Mucosa of descending colon (tissue), 3 donors: ENCODE results near the gene KRTAP6-3. TPM values are rescaled to one million over a fixed set of nuclear protein-coding genes. Genes with fewer than 3 reads are reported as not detected.

Experiments
- ATAC-seq: fragments of 200-7000 bp; cut with Tn5 transposase; one replicate; pipeline ENCODE4 v1.9.1; 2020; ENCODE audit warnings: mild to moderate bottlenecking, moderate library complexity
- DNase-seq, 3 donors: peaks; one replicate each; pipeline ENCODE4 v3.0.0-alpha.2; 2020
- H3K36me3 ChIP-seq: fragments of 200-600 bp; one replicate; pipeline ENCODE4 v1.8.0; 2021; ENCODE audit warnings: low read depth, mild to moderate bottlenecking
- H3K4me1 ChIP-seq: fragments of 200-600 bp; one replicate; pipeline ENCODE4 v1.8.0; 2021; ENCODE audit warnings: low read depth, mild to moderate bottlenecking
- H3K4me3 ChIP-seq: fragments of 200-600 bp; one replicate; pipeline ENCODE4 v1.8.0; 2021; ENCODE audit warnings: mild to moderate bottlenecking
- H3K9me3 ChIP-seq: fragments of 200-600 bp; one replicate; pipeline ENCODE4 v1.8.0; 2021; ENCODE audit warnings: mild to moderate bottlenecking
- intact Hi-C, 2 donors: fragments of 100-400 bp; cut with DNase I in 1 of 2; cut with micrococcal nuclease in 1 of 2; formaldehyde crosslinking; loops; one replicate each; pipeline versions ENCODE4 v1.11.0 to v1.11.1; 2022; cut with DNase I, micrococcal nuclease
- total RNA-seq, 3 donors: library from RNA; stranded (reverse); fragmentation: NEBNext Ultra II Directional in 2 of 3; extraction: Animal tissue kit (Norgen Biotek cat#: 25700) in 2 of 3; gene quantifications; one replicate each; pipeline versions ENCODE4 v1.2.1 to v1.2.4, GENCODE V29; 2021 to 2023
- TF ChIP-seq, protein P1 (sequence below): fragments of 200-600 bp; IDR thresholded peaks from one replicate; pipeline ENCODE4 v1.8.0; 2022; ENCODE audit warnings: antibody characterized with exemption, mild to moderate bottlenecking
- donor health status: DM: no; HTN: no; CAD: no; lungs with moderate emphysema.
- donor health status: DM: no; HTN: no; CAD: no.
- donor health status: DM: no; HTN: yes; CAD: no.

Gene KRTAP6-3
- total RNA-seq, 3 donors from 2014 or later: not detected

DNA sequence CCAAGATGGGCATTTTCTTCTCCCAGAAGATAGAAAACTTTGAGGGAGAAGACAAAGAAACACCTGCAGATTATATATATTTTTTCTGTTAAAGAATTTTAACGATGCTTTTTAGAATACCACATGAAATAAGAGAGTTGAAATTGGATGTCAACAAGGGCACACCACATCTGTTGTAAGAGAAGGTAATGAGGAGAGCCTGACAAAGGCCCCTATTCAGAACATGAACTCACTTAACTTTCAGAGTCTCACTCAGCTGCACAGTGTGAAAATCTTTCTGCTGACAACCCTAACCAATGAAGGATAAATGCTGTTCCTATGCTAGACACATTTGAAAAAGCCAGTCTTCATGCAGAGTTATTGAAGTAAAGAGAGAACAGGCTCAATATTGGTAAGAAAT is 9.4 kb upstream of the KRTAP6-3 start:
- no peak for DNase-seq
- intact Hi-C loops: no loop called here
- no peak overlapping the region for H3K4me3 ChIP-seq
- TF ChIP-seq, protein P1, sequence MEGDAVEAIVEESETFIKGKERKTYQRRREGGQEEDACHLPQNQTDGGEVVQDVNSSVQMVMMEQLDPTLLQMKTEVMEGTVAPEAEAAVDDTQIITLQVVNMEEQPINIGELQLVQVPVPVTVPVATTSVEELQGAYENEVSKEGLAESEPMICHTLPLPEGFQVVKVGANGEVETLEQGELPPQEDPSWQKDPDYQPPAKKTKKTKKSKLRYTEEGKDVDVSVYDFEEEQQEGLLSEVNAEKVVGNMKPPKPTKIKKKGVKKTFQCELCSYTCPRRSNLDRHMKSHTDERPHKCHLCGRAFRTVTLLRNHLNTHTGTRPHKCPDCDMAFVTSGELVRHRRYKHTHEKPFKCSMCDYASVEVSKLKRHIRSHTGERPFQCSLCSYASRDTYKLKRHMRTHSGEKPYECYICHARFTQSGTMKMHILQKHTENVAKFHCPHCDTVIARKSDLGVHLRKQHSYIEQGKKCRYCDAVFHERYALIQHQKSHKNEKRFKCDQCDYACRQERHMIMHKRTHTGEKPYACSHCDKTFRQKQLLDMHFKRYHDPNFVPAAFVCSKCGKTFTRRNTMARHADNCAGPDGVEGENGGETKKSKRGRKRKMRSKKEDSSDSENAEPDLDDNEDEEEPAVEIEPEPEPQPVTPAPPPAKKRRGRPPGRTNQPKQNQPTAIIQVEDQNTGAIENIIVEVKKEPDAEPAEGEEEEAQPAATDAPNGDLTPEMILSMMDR: no peak
- ATAC-seq: no peak
- H3K4me1 ChIP-seq: no peaks in the 10 kb centered on the region
- no peaks in the 10 kb centered on the region for H3K36me3 ChIP-seq
- peaks cover 42% of the 10 kb centered on the region for H3K9me3 ChIP-seq

DNA sequence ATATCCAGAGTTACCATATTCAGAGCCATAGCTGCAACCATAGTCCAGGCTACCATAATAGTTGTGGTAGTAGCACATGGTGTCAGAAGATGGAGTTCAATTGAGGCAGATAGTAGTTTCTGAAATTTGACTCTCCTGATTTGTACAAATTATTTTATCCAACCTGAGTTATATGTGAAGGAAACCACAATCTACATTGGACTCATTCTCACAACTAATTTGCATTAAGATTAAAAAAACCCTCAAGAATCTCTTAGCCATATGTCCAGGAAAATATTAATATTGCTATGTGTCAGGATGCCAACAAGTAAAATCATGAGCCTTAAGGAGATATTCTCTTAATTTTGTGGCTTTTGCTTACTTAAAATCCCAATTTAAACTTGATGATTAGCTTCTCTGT is 1.9 kb upstream of the KRTAP6-3 start, which contains the start of gene KRTAP22-2:
KRTAP22-2 (minus strand) TSS at position 101 of the 400 bp plus-strand sequence.
- Histone ChIP-seq H3K36me3 (no peaks in the 10 kb centered on the region), H3K4me1 (no peaks in the 10 kb centered on the region), H3K9me3 (peaks cover 44% of the 10 kb centered on the region), H3K4me3 (no peak within 1 kb of the TSS)
- TF ChIP-seq, protein P1: no peak
- intact Hi-C loops: no loop called here
- DNase-seq: no peak
- ATAC-seq: no peak

DNA sequence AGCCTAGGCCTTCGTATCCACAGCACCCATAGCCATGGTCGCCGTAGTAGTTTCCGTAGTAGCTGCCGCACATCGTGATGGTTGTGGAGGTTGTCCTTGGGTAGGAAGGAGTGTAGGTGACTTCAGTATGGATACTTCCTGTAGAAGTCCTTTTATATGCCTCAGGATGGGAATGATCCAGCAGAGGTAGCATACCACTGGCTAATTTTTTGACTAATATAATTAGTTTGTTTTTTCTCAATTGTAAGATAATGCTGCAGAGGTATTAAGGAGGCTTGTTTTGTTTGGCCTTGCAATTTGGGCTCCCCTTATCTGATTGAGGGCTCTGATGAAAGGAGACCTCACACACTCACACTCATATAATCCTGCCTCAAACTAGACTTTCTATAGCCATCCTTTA is 6.6 kb downstream of the KRTAP6-3 start, which contains the start of gene KRTAP6-2:
KRTAP6-2 (minus strand) TSS at position 101 of the 400 bp plus-strand sequence; CDS start at position 73, 28 bp downstream.
- Histone ChIP-seq H3K4me1 (no peaks in the 10 kb centered on the region), H3K9me3 (peaks cover 45% of the 10 kb centered on the region), H3K4me3 (no peak within 1 kb of the TSS), H3K36me3 (no peaks in the 10 kb centered on the region)
- intact Hi-C loops: no loop called here
- TF ChIP-seq, protein P1: no peak
- no peak for ATAC-seq
- no peak for DNase-seq

DNA sequence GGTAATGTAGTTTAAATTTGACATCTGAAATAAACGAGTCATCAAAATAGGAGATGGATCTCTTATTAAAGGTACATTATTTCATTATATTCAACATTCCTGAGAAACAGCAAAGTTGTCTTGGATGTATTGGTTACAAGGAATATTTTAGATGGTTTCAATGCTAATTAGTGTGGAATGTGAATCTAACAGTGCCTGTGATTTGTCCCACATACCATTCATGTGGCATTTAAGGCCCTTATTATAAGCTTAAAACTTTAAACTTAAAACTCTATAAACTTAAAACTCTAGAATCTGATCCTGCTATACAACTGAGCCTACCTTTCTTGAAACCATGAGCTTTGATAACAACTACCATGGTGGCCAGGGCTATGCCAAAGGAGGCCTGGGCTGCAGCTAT is 8.5 kb downstream of the KRTAP6-3 start, which contains the start of gene KRTAP22-1:
KRTAP22-1 (plus strand) TSS at position 301 of the 400 bp plus-strand sequence.
- ATAC-seq (no peak), DNase-seq (no peak)
- no peaks in the 10 kb centered on the region for H3K4me1 ChIP-seq
- intact Hi-C loops: no loop called here
- H3K36me3 ChIP-seq: no peaks in the 10 kb centered on the region
- TF ChIP-seq, protein P1: no peak
- no peak within 1 kb of the TSS for H3K4me3 ChIP-seq
- peaks cover 44% of the 10 kb centered on the region for H3K9me3 ChIP-seq

DNA sequence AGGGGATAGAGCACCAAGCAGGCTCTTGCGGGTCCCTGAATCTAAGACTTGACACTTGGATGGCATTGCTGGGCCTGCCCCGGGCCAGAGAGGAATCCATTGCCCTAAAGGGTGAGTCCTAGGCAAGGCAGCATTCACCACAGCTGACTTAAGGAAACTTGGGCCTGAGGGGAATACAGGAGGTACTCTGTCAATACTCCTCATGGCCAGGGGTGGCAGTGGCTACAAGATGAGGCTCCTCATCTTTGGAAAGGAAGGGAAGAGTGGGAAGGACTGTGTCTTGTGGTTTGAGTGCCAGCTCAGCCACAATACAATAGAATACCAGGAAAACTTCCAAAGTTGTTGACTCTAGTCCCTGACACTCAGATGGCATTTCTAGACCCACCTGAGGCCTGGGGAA is 13.7 kb downstream of the KRTAP6-3 start:
- H3K9me3 ChIP-seq: peaks cover 48% of the 10 kb centered on the region
- TF ChIP-seq, protein P1: no peak
- H3K4me3 ChIP-seq: no peak overlapping the region
- ATAC-seq (no peak), DNase-seq (no peak)
- no peaks in the 10 kb centered on the region for H3K36me3 ChIP-seq
- H3K4me1 ChIP-seq: no peaks in the 10 kb centered on the region
- intact Hi-C loops: no loop called here

DNA sequence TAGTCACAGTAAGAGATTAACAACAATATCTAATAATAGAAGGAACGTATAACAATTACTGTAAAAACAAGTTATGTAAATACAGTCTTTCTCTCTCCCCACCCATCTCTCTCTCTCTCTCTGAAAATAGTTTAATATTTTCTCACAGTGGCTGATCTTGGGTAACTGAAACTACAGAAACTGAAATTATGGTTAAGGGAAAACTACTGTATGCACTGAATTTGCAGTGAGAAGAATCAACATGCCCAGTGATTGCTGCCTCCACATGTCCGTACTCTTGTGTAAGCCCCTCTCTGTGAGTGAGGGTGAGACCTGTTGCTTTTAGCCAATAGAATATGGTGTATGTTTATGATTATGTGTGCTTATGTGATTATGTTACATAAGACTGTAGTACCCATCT is 19.9 kb downstream of the KRTAP6-3 start:
- H3K4me1 ChIP-seq: no peaks in the 10 kb centered on the region
- ATAC-seq (no peak), DNase-seq (no peak)
- no peaks in the 10 kb centered on the region for H3K36me3 ChIP-seq
- H3K4me3 ChIP-seq: no peak overlapping the region
- TF ChIP-seq, protein P1: no peak
- intact Hi-C loops: no loop called here
- H3K9me3 ChIP-seq: peaks cover 53% of the 10 kb centered on the region
